Gastrocnemius medialis (tissue), 4 donors: ENCODE data around the gene FAM193B.
"Not testable (repeated sequence)": the region's sequence is repeated elsewhere in the genome, so short reads cannot be mapped to it uniquely, and the experiment has no call there.

Experiments
- CTCF ChIP-seq, 5 experiments: fragments of 450-650 bp in 3 of 5; fragments of 200-600 bp in 2 of 5; sonication (generic) in 2 of 5; IDR thresholded peaks in 4 of 5; conservative IDR thresholded peaks in 1 of 5; 1 replicate in 4 of 5; 2 replicates in 1 of 5; pipeline ENCODE4 v1.5.1; 2016 to 2019; ENCODE audit warnings: antibody characterized with exemption in 5 of 5, mild to moderate bottlenecking in 3 of 5, moderate library complexity in 3 of 5
- POLR2A ChIP-seq, 2 donors: fragments of 450-650 bp; IDR thresholded peaks; one replicate each; pipeline ENCODE4 v1.6.1; 2017; ENCODE audit warnings: antibody characterized with exemption in 2 of 2, mild to moderate bottlenecking in 2 of 2, moderate library complexity in 2 of 2

- not testable (repeated sequence) for TF ChIP-seq CTCF (IDR thresholded peaks at IDR 0.05 in 4 of 5, conservative IDR thresholded peaks at IDR 0.05 in 1 of 5); POLR2A (IDR thresholded peaks at IDR 0.05)
These were observed 19.9 kb downstream of the FAM193B start for GRCh38 chr5:177534433-177534832.
